Stomach smooth muscle (tissue), 2 donors: ENCODE results near the gene HLA-DRA.

Source experiments
- H3K27ac ChIP-seq: one replicate; pipeline ENCODE4 v1.7.0; 2013; ENCODE audit warnings: mild to moderate bottlenecking, low read length, inconsistent platforms
- H3K27me3 ChIP-seq, 2 donors: one replicate each; pipeline ENCODE4 v1.7.0; 2013; ENCODE audit warnings: low read length in 2 of 2; ENCODE audit not compliant: insufficient read depth in 2 of 2, control insufficient read depth in 1 of 2
- H3K36me3 ChIP-seq, 2 donors: one replicate each; pipeline ENCODE4 v1.7.0; 2013; ENCODE audit warnings: low read length in 2 of 2; ENCODE audit not compliant: control insufficient read depth in 2 of 2, insufficient read depth in 2 of 2
- H3K4me1 ChIP-seq: one replicate; pipeline ENCODE4 v1.7.0; 2013; ENCODE audit warnings: low read length; ENCODE audit not compliant: control insufficient read depth, insufficient read depth
- H3K4me3 ChIP-seq, 2 donors: one replicate each; pipeline ENCODE4 v1.7.0; 2013; ENCODE audit warnings: low read length in 2 of 2
- H3K9ac ChIP-seq, 2 donors: one replicate each; pipeline ENCODE4 v1.7.0; 2013; ENCODE audit warnings: low read length in 2 of 2, mild to moderate bottlenecking in 1 of 2
- H3K9me3 ChIP-seq, 2 donors: one replicate each; pipeline ENCODE4 v1.7.0; 2013; ENCODE audit warnings: low read length in 2 of 2; ENCODE audit not compliant: control insufficient read depth in 2 of 2
- donor health status: healthy.
- donor health status: Pancreatic carcinoma.

HLA-DRA gene

GRCh38 chr6:32475392-32476206 is 35.9 kb downstream of the HLA-DRA start:
- no peaks in the 10 kb centered on the region for H3K36me3 ChIP-seq
- no peaks in the 10 kb centered on the region for H3K9me3 ChIP-seq
- H3K27me3 ChIP-seq = peaks cover 0 to 5% of the 10 kb centered on the region in 2 donors
- no peak overlapping the region for H3K27ac ChIP-seq
- H3K4me1 ChIP-seq = no peaks in the 10 kb centered on the region
- H3K9ac ChIP-seq = no peak overlapping the region
- no peak overlapping the region for H3K4me3 ChIP-seq

DNA sequence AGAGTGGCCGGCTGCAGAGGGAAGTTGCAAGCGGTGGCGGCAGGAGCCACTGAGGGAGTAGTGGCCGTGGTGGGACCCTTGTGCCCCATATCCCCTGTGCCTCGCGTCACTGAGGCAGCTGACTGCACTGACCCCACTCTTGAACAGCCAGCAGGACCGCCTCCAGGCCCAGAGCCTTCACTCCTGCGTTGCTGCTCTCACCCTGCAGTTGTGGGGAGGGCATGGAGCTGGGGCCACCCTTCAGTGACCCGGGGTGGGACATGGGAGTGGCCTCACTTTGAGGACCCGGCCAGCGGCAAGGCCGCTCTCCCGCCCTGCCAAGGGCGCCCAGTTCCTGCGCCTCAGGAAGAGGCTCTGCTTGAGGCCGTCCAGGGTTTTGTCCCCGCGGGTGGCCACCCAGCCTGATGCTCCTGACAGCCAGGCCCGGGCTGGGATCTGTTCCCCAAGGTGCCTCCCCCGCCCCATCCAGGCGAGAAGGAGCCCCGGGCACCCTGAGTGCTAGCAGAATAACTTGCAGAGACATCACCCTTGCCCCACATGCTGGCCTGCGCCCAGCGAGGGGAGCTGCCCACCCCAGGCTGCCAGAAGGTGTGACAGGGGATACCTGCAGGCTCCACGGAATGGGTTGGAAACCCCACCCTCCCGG is 44.4 kb downstream of the HLA-DRA start:
- H3K27me3 ChIP-seq = no peaks in the 10 kb centered on the region
- H3K27ac ChIP-seq = no peak overlapping the region
- H3K4me1 ChIP-seq = no peaks in the 10 kb centered on the region
- H3K9me3 ChIP-seq = no peaks in the 10 kb centered on the region
- no peak overlapping the region for H3K9ac ChIP-seq
- no peak overlapping the region for H3K4me3 ChIP-seq
- H3K36me3 ChIP-seq = no peaks in the 10 kb centered on the region

DNA sequence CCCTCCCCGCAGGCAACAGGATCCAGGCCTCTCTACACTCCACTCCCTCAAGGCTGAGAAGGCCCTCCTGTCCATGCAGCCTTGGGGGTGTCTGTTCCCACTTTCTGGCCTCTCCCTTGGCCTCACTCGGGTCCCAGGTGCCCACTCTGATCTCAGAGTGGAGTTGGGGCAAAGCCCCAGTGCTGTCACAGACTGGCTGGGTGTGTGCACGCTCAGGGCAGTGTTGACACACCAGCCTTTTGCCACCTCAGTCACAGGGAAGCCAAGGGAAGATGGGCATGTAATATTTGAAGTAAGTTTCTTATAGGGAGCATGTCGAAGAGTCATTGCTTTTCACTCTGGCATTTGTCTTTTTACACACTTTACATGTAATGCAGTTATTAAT is 44.9 kb downstream of the HLA-DRA start:
- no peak overlapping the region for H3K4me3 ChIP-seq
- no peak overlapping the region for H3K27ac ChIP-seq
- H3K27me3 ChIP-seq = no peaks in the 10 kb centered on the region
- H3K4me1 ChIP-seq = no peaks in the 10 kb centered on the region
- H3K9ac ChIP-seq = no peak overlapping the region
- H3K36me3 ChIP-seq = no peaks in the 10 kb centered on the region
- H3K9me3 ChIP-seq = no peaks in the 10 kb centered on the region

DNA sequence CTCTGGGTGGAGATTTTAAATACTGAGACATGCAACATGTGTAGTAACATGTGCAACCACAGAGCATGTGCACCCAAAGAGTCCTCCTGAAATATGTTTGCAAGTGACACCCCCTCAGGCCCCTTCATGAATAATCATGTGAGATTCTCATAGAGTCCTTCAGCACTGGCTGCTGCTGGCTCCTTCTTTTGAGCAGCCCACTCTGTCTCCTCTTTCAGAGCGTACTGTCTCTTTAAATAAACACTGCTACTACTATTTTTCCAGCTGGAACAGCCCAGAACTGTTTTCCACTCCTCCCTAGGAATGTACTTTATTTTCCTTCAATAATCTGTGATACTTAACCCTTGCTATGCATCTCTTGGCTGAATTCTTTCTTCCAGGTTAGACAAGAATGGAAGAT is 48.4 kb downstream of the HLA-DRA start:
- Histone ChIP-seq H3K27me3 (no peaks in the 10 kb centered on the region), H3K9me3 (no peaks in the 10 kb centered on the region), H3K36me3 (no peaks in the 10 kb centered on the region), H3K4me1 (no peaks in the 10 kb centered on the region), H3K4me3 (no peak overlapping the region), H3K9ac (no peak overlapping the region), H3K27ac (no peak overlapping the region)

- Histone ChIP-seq H3K4me3 (no peak overlapping the region), H3K27ac (no peak overlapping the region), H3K36me3 (no peaks in the 10 kb centered on the region), H3K27me3 (no peaks in the 10 kb centered on the region), H3K4me1 (no peaks in the 10 kb centered on the region), H3K9me3 (no peaks in the 10 kb centered on the region), H3K9ac (no peak overlapping the region)
These were observed 52.0 kb downstream of the HLA-DRA start for GRCh38 chr6:32491700-32492099.

DNA sequence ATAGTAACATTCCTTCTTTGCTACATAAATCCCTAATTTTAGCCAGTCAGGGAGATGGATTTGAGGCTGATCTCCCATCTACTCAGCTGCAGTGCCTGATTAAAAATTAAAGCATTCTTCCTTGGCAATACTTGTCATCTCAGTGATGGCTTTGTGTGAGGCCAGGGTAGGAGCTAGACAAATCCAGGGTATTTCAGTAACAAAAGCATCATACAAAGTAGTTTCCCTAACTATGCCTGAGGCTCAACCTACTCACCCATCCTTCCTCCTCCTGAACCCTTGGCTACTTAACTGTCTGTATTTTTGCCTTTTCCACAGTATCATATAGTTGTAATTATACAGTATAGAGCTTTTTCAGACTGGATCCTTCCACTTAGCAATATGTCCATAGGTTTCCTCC is 52.7 kb downstream of the HLA-DRA start:
- no peaks in the 10 kb centered on the region for H3K27me3 ChIP-seq
- no peaks in the 10 kb centered on the region for H3K9me3 ChIP-seq
- no peak overlapping the region for H3K27ac ChIP-seq
- H3K36me3 ChIP-seq = no peaks in the 10 kb centered on the region
- no peaks in the 10 kb centered on the region for H3K4me1 ChIP-seq
- H3K4me3 ChIP-seq = no peak overlapping the region
- H3K9ac ChIP-seq = no peak overlapping the region
